Thoracic aorta (tissue), 2 donors: ENCODE measurements around the gene SNRPD2. TPM values are rescaled to one million over a fixed set of nuclear protein-coding genes. Genes with fewer than 3 reads are reported as not detected.

ENCODE experiments used
- ATAC-seq: fragments of 150-250 bp; one replicate; pipeline ENCODE4 v1.8.0; 2017; ENCODE audit warnings: low read depth; ENCODE audit not compliant: insufficient number of reproducible peaks, low FRiP score
- DNase-seq: peaks from one replicate; pipeline ENCODE4 v3.0.0-alpha.2; 2020; ENCODE audit warnings: low spot score
- H3K27ac ChIP-seq, 2 donors: fragments of 200-600 bp; sonication (generic); 1 replicate in 1 of 2; 2 replicates in 1 of 2; pipeline ENCODE4 v1.5.1; 2016; ENCODE audit warnings: mild to moderate bottlenecking in 2 of 2, moderate library complexity in 2 of 2
- H3K27me3 ChIP-seq: fragments of 200-600 bp; sonication (generic); replicated peaks from 2 replicates; pipeline ENCODE4 v1.6.0; 2016; ENCODE audit warnings: mild to moderate bottlenecking; ENCODE audit not compliant: insufficient read depth
- H3K36me3 ChIP-seq: fragments of 200-600 bp; sonication (generic); one replicate; pipeline ENCODE4 v1.5.1; 2016
- H3K4me1 ChIP-seq, 2 donors: fragments of 200-600 bp; sonication (generic); 1 replicate in 1 of 2; 2 replicates in 1 of 2; pipeline versions ENCODE4 v1.5.1 to v1.6.0; 2016; ENCODE audit warnings: low read depth in 2 of 2, mild to moderate bottlenecking in 1 of 2; ENCODE audit not compliant: control insufficient read depth in 1 of 2
- H3K4me3 ChIP-seq: fragments of 200-600 bp; sonication (generic); 2 replicates; pipeline ENCODE4 v1.5.1; 2016; ENCODE audit warnings: mild to moderate bottlenecking
- H3K9me3 ChIP-seq: fragments of 200-600 bp; sonication (generic); 2 replicates; pipeline ENCODE4 v1.5.1; 2016
- total RNA-seq, 2 donors: library from RNA; depleted of rRNA; stranded (reverse); fragments of >200 nt; gene quantifications; one replicate each; pipeline versions ENCODE4 v1.1.0 to v1.2.3, GENCODE V29; 2016
- TF ChIP-seq, protein P1 (sequence below): fragments of 200-600 bp; sonication (generic); IDR thresholded peaks from one replicate; pipeline ENCODE4 v1.5.1; 2019; ENCODE audit warnings: antibody characterized with exemption

SNRPD2 gene
- total RNA-seq, 2 donors from 2014 or later, result 65.7 to 70.1 TPM

DNA sequence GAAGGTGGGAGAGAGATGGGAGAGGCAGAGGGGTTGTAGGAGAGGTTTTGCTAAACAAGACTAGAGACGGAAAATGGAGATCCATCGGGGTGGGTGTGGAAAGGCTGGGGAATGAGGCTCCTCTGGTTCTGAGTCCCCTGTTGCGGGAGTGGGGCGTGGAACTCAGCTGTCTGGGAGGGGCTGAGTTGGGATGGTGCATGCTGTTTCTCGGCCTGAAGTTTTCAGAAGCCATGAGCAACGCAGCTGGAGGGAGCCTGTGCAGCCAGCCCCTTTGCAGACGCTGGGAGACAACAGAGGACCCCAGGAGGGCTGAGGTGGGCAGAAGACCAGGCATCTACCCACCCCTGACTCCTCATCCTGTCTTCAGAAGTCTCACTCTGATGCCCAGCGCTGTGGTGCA lies 31.1 kb downstream of the SNRPD2 start:
- ATAC-seq, result no peak
- no peaks in the 10 kb centered on the region for H3K36me3 ChIP-seq
- TF ChIP-seq, protein P1, sequence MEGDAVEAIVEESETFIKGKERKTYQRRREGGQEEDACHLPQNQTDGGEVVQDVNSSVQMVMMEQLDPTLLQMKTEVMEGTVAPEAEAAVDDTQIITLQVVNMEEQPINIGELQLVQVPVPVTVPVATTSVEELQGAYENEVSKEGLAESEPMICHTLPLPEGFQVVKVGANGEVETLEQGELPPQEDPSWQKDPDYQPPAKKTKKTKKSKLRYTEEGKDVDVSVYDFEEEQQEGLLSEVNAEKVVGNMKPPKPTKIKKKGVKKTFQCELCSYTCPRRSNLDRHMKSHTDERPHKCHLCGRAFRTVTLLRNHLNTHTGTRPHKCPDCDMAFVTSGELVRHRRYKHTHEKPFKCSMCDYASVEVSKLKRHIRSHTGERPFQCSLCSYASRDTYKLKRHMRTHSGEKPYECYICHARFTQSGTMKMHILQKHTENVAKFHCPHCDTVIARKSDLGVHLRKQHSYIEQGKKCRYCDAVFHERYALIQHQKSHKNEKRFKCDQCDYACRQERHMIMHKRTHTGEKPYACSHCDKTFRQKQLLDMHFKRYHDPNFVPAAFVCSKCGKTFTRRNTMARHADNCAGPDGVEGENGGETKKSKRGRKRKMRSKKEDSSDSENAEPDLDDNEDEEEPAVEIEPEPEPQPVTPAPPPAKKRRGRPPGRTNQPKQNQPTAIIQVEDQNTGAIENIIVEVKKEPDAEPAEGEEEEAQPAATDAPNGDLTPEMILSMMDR, result no peak
- no peaks in the 10 kb centered on the region for H3K9me3 ChIP-seq
- H3K4me3 ChIP-seq, result no peak overlapping the region
- H3K4me1 ChIP-seq, result no peaks in the 10 kb centered on the region
- H3K27ac ChIP-seq, result no peak overlapping the region
- H3K27me3 ChIP-seq, result no peaks in the 10 kb centered on the region
- no peak for DNase-seq

DNA sequence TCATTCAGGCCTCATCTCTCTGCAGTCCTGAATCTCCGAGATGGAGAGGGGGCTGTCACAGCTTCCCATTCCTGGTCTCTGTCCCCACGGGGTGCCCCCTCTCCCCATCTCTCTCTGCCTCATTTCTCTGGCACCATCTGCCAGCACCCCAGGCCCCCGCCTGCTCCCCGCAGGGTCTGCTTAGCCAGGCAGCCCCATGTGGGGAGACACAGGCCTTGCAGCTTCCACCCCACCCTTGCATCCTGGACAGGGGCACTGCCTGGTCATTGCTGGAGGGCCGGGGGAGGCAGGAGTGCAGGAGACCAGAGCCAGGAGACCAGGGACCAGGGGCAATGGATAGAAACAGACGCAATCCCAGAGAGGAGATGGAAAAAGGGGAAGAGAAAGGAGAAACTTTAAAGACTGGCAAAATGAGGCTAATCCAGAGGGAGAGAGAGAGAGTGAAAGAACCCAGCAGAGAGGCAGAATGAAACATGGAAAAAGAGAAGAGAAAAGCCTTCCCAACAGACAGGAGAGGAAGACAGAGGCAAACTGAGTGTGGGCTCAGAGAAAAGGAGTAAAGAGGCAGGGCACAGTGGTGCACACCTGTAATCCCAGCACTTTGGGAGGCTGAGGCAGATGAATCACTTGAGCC lies 32.5 kb downstream of the SNRPD2 start:
- DNase-seq, result no peak
- H3K27ac ChIP-seq, result no peak overlapping the region
- H3K36me3 ChIP-seq, result no peaks in the 10 kb centered on the region
- H3K9me3 ChIP-seq, result no peaks in the 10 kb centered on the region
- ATAC-seq, result no peak
- no peaks in the 10 kb centered on the region for H3K27me3 ChIP-seq
- H3K4me1 ChIP-seq, result no peaks in the 10 kb centered on the region
- TF ChIP-seq, protein P1, result no peak
- no peak overlapping the region for H3K4me3 ChIP-seq

DNA sequence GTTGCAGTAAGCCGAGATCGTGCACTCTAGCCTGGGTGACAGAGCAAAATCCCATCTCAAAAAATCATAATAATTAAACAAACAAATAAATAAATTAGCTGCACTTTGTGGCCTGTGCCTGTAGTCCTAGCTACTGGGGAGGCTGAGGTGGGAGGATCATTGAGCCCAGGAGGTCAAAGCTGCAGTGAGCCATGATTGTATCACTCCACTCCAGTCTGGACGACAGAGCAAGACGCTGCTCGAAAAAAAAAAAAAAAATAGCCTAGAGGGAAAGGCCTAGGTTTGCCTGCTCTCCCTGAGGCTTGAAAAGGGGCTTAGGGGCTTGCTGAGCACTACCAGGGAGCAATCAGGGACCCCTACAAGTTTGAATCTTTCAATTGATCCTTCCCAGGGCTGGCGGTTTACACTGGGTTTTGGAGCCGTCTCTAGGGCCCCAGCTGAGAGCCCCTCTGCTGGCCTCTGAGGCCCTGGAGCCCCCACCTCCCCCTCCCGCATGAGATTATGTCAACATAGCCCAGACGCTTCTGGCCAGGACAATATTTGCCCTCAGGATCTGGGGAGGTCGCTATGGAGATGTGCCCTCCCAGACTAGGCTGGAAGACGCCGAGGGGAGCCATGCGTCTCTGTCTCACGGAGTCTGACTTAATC lies 34.1 kb downstream of the SNRPD2 start:
- H3K27ac ChIP-seq, result no peak overlapping the region
- no peaks in the 10 kb centered on the region for H3K27me3 ChIP-seq
- no peak for ATAC-seq
- TF ChIP-seq, protein P1, result no peak
- H3K9me3 ChIP-seq, result no peaks in the 10 kb centered on the region
- no peaks in the 10 kb centered on the region for H3K36me3 ChIP-seq
- DNase-seq, result no peak
- H3K4me3 ChIP-seq, result no peak overlapping the region
- H3K4me1 ChIP-seq, result no peaks in the 10 kb centered on the region

DNA sequence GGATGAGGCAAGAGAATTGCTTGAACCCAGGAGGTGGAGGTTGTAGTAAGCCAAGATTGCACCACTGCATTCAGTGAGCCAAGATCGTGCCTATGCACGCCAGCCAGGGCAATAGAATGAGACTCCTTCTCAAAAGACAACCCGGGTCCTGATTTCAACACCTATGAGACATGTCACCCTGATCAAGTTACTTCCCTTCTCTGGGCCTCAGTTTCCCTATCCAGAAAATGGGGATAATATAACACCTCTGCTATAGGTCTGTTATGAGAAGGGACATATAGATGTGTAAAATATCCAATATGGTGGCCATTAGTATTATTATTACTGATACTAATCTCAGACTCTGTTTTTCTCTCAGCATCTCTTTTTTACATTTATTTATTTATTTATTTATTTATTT lies 36.7 kb downstream of the SNRPD2 start:
- ATAC-seq (no peak), DNase-seq (no peak)
- Histone ChIP-seq H3K4me1 (no peaks in the 10 kb centered on the region), H3K27ac (no peak overlapping the region), H3K36me3 (no peaks in the 10 kb centered on the region), H3K4me3 (no peak overlapping the region), H3K9me3 (no peaks in the 10 kb centered on the region), H3K27me3 (no peaks in the 10 kb centered on the region)
- TF ChIP-seq, protein P1, result no peak

DNA sequence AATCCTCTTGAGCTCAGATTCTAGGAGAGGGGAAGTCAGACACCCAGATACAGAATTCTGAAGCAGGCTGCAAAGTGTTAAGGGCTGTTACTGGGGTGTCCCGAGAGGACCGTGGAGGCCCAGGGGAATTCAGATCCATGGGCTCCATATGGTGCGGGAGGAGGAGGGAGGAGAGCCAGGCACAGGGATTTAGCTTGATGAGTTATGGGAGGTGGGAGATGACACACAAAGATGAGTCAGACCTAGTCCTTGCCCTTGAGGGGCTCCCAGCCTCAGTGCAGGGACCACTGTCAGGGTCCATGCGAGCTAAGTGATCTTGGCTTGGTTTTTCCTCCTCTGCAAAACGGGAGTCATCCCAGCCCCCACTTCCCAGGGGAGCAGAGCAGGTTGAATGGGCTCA lies 38.1 kb downstream of the SNRPD2 start:
- H3K27ac ChIP-seq, result no peak overlapping the region
- H3K9me3 ChIP-seq, result no peaks in the 10 kb centered on the region
- H3K36me3 ChIP-seq, result no peaks in the 10 kb centered on the region
- no peak overlapping the region for H3K4me3 ChIP-seq
- no peak for DNase-seq
- TF ChIP-seq, protein P1, result no peak
- ATAC-seq, result no peak
- H3K4me1 ChIP-seq, result no peaks in the 10 kb centered on the region
- no peaks in the 10 kb centered on the region for H3K27me3 ChIP-seq
